ENCODE measurements around the gene CHFR. TPM values are rescaled to one million over a fixed set of nuclear protein-coding genes. Genes with fewer than 3 reads are reported as not detected.
"Not testable (repeated sequence)": the region's sequence is repeated elsewhere in the genome, so short reads cannot be mapped to it uniquely, and the experiment has no call there.

The CHFR gene
- total RNA-seq, 6 donors from 2014 or later: 42.2 to 136 (median 50.5) TPM

GRCh38 chr12:132909030-132909368 lies 21.6 kb upstream of the CHFR start:
- DNase-seq (no peak), ATAC-seq (ENCODE audit: low FRiP score in 2 of 2) (peak; percentile 13 to 15)
- H3K27me3 ChIP-seq: no peaks in the 10 kb centered on the region
- H3K27ac ChIP-seq: peak overlapping the region; percentile 71 to 88 (median 78)
- peaks cover 0 to 23% (median 6%) of the 10 kb centered on the region in 4 donors for H3K4me1 ChIP-seq
- WGBS, 2 donors: 2% methylated on average over 20 of the region's 22 CpGs
- no peak for TF ChIP-seq POLR2A (IDR thresholded peaks at IDR 0.05)
- TF ChIP-seq POLR2AphosphoS5 (IDR thresholded peaks at IDR 0.05): no peak
- H3K36me3 ChIP-seq: no peaks in the 10 kb centered on the region
- H3K4me3 ChIP-seq: peak overlapping the region; percentile 49 to 65 (median 58)
- H3K9me3 ChIP-seq: peaks cover 5 to 60% (median 32%) of the 10 kb centered on the region in 4 donors

- ATAC-seq (ENCODE audit: low FRiP score in 2 of 2) (peak; percentile 97), DNase-seq (peak; percentile 92 to 95)
- TF ChIP-seq POLR2AphosphoS5 (IDR thresholded peaks at IDR 0.05): peak; percentile 24 to 76
- TF ChIP-seq POLR2A (IDR thresholded peaks at IDR 0.05): peak in 1 of 4 donors; percentile 38
- TF ChIP-seq EP300 (IDR thresholded peaks at IDR 0.05): no peak
- 0 to 2% methylated on average over 17 to 39 of the region's 85 CpGs for WGBS, 2 donors
- H3K36me3 ChIP-seq: no peaks in the 10 kb centered on the region
- H3K27ac ChIP-seq: peak overlapping the region; percentile 71 to 88 (median 78)
- peaks cover 4 to 55% (median 29%) of the 10 kb centered on the region in 4 donors for H3K9me3 ChIP-seq
- peaks cover 0 to 23% (median 6%) of the 10 kb centered on the region in 4 donors for H3K4me1 ChIP-seq
- H3K27me3 ChIP-seq: no peaks in the 10 kb centered on the region
- peak overlapping the region; percentile 49 to 65 (median 58) for H3K4me3 ChIP-seq
These were observed 21.0 kb upstream of the CHFR start for GRCh38 chr12:132908145-132909029.

GRCh38 chr12:132907789-132908144 lies 20.4 kb upstream of the CHFR start:
- peaks cover 0 to 23% (median 6%) of the 10 kb centered on the region in 4 donors for H3K4me1 ChIP-seq
- H3K27me3 ChIP-seq; ATAC-seq (ENCODE audit: low FRiP score in 2 of 2); H3K36me3 ChIP-seq: not testable (repeated sequence)
- 8 to 10% methylated on average over 21 to 23 of the region's 23 CpGs for WGBS, 2 donors
- peak overlapping the region in 3 of 4 donors; percentile 49 to 65 (median 61) for H3K4me3 ChIP-seq
- DNase-seq: peak in 1 of 2 donors; percentile 76
- H3K27ac ChIP-seq: peak overlapping the region; percentile 50 to 81 (median 73)
- peaks cover 4 to 52% (median 27%) of the 10 kb centered on the region in 4 donors for H3K9me3 ChIP-seq

- no peak overlapping the region for H3K4me3 ChIP-seq
- peak in 1 of 2 donors; percentile 79 for DNase-seq
- H3K27me3 ChIP-seq: no peaks in the 10 kb centered on the region
- peaks cover 4 to 49% (median 26%) of the 10 kb centered on the region in 4 donors for H3K9me3 ChIP-seq
- TF ChIP-seq POLR2A (IDR thresholded peaks at IDR 0.05): no peak
- TF ChIP-seq POLR2AphosphoS5 (IDR thresholded peaks at IDR 0.05): no peak
- TF ChIP-seq EP300 (IDR thresholded peaks at IDR 0.05): no peak
- TF ChIP-seq, protein P1, sequence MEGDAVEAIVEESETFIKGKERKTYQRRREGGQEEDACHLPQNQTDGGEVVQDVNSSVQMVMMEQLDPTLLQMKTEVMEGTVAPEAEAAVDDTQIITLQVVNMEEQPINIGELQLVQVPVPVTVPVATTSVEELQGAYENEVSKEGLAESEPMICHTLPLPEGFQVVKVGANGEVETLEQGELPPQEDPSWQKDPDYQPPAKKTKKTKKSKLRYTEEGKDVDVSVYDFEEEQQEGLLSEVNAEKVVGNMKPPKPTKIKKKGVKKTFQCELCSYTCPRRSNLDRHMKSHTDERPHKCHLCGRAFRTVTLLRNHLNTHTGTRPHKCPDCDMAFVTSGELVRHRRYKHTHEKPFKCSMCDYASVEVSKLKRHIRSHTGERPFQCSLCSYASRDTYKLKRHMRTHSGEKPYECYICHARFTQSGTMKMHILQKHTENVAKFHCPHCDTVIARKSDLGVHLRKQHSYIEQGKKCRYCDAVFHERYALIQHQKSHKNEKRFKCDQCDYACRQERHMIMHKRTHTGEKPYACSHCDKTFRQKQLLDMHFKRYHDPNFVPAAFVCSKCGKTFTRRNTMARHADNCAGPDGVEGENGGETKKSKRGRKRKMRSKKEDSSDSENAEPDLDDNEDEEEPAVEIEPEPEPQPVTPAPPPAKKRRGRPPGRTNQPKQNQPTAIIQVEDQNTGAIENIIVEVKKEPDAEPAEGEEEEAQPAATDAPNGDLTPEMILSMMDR (IDR thresholded peaks at IDR 0.05): no peak
- peaks cover 0 to 23% (median 6%) of the 10 kb centered on the region in 4 donors for H3K4me1 ChIP-seq
- 21 to 34% methylated on average over 16 of the region's 16 CpGs for WGBS, 2 donors
- no peak for ATAC-seq (ENCODE audit: low FRiP score in 2 of 2)
- H3K36me3 ChIP-seq: no peaks in the 10 kb centered on the region
- H3K27ac ChIP-seq: no peak overlapping the region
These were observed 19.8 kb upstream of the CHFR start for GRCh38 chr12:132907216-132907615.

GRCh38 chr12:132904718-132905328 lies 17.4 kb upstream of the CHFR start:
- ATAC-seq (ENCODE audit: low FRiP score in 2 of 2) (peak in 1 of 2 donors; percentile 74), DNase-seq (peak; percentile 72 to 97)
- Histone ChIP-seq H3K27me3 (no peaks in the 10 kb centered on the region), H3K36me3 (no peaks in the 10 kb centered on the region), H3K9me3 (peaks cover 0 to 31% (median 11%) of the 10 kb centered on the region in 4 donors), H3K4me1 (peaks cover 0 to 23% (median 6%) of the 10 kb centered on the region in 4 donors), H3K4me3 (peak overlapping the region in 1 of 4 donors; percentile 32), H3K27ac (no peak overlapping the region)
- no peak for TF ChIP-seq POLR2AphosphoS5 (IDR thresholded peaks at IDR 0.05)
- TF ChIP-seq, protein P1 (IDR thresholded peaks at IDR 0.05): peak; percentile 72 to 90 (median 86)
- 12 to 17% methylated on average over 30 of the region's 30 CpGs for WGBS, 2 donors

DNA sequence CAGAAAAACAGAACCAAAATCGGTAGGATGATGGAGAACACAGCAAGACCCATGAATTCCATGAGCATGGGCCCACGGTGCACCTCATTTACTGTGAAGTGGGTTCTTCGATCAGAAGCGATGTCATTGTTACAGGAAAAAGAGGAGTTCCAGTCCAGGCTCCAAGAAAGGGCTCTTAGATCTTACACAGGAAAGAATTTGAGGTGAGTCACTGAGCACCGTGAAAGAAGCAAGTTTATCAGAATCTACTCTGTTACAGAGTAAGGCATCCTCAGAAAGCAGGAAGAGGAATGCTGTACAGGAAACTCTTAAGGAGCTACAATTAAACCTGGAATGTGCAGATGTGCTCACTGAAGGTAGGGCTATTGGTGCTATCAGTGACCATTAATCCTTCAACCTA lies 11.6 kb upstream of the CHFR start:
- DNase-seq (no peak), ATAC-seq (ENCODE audit: low FRiP score in 2 of 2) (no peak)
- H3K4me1 ChIP-seq: no peaks in the 10 kb centered on the region
- no peaks in the 10 kb centered on the region for H3K36me3 ChIP-seq
- no peaks in the 10 kb centered on the region for H3K27me3 ChIP-seq
- no peak overlapping the region for H3K27ac ChIP-seq
- H3K4me3 ChIP-seq: no peak overlapping the region
- H3K9me3 ChIP-seq: peaks cover 0 to 5% (median 1%) of the 10 kb centered on the region in 4 donors
- TF ChIP-seq EP300 (IDR thresholded peaks at IDR 0.05) (no peak), POLR2AphosphoS5 (IDR thresholded peaks at IDR 0.05) (no peak), POLR2A (IDR thresholded peaks at IDR 0.05) (no peak)
- TF ChIP-seq, protein P1 (IDR thresholded peaks at IDR 0.05): no peak
- 82% methylated on average over 5 of the region's 5 CpGs for WGBS, 2 donors

Data from upper lobe of left lung (tissue), 6 donors.